Amygdala (tissue), 56 donors: ENCODE results near the gene GNAL.
"Not testable (repeated sequence)": the region's sequence is repeated elsewhere in the genome, so short reads cannot be mapped to it uniquely, and the experiment has no call there.

Source experiments
- DNase-seq, 56 donors: peaks; one replicate each; lab custom pipeline; 2025; lab: John Stamatoyannopoulos, UW

GNAL gene

DNA sequence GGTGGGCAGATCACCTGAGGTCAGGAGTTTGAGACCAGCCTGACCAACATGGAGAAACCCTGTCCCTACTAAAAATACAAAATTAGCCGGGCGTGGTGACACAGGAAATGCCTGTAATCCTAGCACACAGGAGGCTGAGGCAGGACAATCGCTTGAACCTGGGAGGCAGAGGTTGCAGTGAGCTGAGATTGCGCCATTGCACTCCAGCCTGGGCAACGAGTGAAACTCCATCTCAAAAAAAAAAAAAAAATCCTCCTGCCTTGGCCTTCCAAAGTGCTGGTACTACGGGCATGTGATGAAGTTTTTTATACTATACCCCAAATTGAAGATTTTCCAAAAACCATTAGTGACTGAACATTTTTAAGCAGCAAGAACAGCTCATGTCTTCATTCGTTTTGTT, 203.4 kb downstream of the GNAL start:
- DNase-seq: not testable (repeated sequence)

DNA sequence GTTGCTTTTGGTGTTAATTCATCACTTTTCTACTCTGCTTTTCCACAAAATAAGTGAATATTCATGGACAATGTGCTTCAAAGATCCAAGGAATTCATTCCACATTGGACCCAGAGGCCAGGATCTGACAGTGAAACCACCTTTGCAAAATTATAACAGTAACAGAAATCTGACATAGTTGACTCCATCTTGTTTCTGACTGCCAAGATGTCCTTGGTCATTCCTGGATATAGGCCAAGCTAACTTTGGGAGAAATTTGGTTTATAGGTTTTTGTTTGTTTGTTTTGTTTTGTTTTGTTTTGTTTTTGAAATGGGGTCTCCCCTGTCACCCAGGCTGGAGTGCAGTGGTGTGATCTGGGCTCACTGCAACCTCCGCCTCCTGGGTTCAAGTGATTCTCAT, 208.7 kb downstream of the GNAL start:
- no peak for DNase-seq

DNA sequence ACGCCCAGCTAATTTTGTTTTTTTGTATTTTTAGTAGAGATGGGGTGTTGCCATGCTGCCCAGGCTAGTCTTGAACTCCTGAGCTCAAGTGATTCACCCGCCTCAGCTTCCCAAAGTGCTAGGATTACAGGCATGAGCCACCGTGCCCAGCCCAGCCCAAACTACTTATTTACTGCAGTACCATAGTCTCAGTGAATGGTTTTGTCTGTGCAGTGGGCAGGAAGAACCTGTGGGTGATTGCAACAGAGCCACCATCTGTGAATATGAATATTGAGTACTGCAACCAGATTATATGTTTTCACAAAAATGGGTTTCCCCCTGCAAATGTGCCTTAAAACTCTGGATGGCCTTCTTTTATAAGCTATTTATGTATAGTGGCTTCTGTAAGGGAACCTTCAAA, 210.0 kb downstream of the GNAL start:
- peak in 1 of 56 donors; percentile 29 for DNase-seq

DNA sequence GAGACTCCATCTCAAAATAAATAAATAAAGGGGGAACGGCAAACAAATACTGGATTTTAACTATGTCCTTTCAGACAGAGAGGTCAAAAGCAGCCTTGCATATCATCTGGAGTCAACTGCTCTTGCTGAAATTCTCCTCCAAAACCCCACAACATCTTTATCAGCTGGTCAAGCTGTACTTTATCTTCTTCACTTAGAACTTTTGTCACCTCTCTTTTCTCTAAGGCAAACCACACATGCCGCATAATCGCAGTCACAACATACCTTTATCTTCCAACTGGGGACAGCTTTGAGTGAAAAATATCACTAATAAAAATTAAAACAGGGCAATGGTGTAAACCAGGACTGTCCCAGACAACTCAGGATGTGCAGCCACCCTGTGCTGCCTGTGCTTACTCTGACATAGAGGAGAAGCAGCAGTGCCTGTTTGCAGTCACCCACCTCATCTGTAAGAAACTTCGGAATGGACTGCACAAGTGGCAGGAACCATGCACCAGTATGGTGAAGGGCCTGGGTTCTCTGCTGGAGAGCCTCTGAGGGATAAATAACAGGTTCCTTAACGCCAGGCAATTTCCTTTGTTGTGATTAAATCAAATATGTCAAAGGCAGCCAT, 212.9 kb downstream of the GNAL start:
- DNase-seq: no peak

DNA sequence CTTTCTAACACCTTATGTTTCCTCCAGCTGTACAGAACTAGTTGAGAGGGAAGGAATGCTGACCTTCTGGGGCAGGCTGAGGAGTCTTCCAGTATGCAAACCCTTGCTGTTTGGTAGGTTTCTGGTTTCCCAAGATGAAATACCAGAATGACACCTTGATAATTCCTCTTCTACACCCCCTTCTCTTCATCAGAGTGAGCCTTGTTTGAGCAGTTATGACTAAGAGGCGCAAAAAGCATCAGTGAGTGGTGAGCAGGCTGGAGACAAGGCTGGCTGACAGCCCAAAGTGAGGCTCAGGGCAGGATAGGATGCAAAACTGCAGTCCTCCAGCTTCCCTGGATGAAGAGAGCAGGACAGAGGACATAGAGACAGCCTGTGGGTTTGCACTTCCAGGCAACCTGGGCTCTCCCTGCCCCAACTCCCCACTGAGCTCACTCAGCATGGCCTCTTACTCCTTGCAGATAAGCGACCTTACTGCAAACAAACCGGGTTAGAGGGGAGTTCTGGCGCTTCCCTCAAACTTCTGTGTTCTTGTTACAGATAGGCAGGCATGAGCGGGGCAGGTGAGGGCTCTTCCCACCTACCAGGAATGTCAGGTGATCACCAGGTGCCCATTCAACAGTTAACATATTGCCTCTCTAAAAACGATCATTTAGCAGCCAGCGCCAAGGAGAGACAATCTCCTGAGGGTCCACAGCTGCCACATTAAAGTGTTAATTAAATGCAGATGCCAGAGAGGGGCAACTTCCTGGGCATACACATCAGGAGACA, 213.6 kb downstream of the GNAL start:
- DNase-seq: peak in 4 of 56 donors; percentile 9 to 33 (median 20)

DNA sequence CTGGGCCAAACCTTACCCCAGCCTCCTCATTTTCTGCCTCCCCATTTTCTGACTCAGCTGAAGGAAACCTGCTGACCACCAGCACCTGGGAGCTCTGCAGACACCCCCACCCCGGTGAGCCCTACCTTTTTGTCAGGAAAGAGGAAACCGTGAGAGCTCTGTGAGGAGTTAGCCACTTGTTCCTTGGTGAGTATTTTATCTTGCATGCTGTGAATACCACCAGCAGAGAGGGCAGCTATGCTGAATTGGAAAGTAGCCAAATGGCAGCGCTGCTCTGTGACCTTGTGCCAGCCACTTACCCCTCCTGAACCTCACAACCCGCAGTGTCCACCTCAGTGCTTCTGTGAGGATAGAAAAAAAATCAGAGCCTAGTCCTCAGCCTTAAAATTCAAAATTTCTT, 216.5 kb downstream of the GNAL start:
- no peak for DNase-seq

DNA sequence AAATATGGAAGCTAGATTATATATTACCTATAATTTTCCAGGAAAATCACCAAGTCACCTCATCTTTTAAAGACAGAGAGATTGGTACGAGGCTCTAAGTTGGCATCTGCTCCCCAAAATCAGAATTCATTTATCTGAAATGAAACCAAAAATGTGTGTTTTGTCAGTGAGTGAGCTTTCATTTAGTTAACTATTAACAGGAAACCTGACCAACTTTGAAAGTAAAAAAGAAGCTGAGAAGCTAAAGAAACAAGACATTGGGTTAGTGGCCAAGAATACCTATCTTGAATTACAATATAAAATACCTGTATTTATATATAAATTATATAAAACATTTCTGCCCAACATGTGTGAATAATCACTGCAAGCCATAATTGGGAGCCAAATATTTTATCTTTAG, 217.1 kb downstream of the GNAL start:
- no peak for DNase-seq

DNA sequence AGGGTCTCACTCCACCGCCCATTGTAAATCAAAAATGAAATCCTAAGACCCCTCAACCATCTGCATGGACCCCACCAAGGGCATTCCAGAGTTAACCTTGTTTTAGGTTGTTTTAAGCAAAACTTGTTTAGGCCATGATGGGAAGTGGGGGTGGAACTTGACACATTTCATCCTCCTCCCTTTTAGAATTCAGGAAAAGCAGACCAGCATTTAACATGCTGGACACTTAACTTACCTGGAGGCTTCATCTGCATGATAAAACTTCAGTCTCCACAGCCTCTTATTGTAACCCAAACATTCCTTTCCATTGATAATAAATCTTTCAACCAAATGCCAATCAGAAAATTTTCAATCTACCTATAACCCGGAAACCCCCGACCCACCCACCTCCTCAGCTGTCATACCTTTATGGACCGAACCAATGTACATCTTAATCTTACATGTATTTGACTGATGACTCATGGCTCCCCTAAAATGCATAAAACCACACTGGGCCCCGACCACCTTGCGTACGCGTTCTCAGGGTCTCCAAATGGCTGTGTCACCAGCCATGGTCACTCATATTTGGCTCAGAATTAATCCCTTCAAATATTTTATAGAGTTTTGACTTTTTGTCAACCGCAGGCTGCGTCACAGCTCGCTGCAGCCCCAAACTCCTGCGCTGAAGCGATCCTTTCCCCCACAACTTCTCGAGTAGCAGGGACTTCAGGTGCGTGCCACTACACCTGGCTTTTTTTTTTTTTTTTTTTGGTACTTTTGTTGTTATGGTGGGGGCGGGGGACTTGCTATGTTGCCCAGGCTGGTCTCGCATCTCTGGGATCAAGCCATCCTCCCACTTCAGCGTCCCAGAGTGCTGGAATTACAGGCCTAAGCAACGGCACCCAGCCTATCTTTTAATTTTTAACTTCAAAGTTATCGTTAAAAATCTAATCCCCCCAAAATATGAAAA, 218.1 kb downstream of the GNAL start:
- DNase-seq: no peak

DNA sequence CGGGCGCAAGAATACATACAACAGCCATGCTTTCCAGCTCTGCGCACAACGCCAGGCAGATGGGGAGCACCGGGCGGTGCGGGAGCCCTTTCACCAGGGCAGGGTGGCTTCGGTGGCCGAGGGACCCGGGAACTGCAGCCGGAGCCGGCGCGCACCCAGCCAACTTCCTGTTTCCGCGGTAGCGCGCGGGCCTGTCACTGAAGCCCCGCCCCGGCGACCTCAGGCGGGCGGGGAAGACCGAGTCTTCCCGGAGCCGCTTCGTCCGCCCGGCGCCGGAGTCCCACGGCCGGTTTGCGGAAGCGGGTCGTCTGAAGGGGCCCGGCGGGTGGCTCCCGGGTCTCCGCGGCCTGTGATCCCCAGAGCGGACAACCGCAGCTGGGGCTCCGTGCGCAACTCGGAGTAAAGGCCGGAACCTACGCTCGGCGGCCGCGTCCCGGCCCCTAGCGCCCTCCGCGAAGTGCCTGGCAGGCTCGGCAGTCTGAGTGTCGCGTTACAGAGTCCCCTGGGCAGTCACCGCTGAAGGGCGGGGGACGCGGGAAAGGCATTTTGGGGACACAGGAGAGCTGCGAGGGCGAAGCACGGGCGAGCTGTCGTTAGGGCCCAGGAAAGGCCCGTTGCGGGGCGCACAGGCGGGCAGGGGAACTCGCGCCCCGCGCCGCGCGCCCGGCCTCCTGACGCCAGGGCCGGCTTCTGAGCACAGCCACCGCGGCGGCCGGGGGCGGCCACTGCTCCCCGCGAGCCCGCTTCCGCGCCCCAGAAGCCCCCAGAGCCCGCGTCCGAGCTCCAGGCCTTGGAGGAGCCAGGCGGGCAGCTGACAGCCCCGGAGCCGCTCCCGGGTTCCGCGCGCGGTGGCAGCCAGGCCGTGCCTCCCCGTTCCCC, 219.4 kb downstream of the GNAL start, which contains the start of gene MPPE1:
TSS of gene MPPE1 (minus strand) at position 136 of the 879 bp plus-strand sequence. CDS start 11,053 bp downstream, outside the sequence.
- DNase-seq: peak; percentile 5 to 91 (median 75)

DNA sequence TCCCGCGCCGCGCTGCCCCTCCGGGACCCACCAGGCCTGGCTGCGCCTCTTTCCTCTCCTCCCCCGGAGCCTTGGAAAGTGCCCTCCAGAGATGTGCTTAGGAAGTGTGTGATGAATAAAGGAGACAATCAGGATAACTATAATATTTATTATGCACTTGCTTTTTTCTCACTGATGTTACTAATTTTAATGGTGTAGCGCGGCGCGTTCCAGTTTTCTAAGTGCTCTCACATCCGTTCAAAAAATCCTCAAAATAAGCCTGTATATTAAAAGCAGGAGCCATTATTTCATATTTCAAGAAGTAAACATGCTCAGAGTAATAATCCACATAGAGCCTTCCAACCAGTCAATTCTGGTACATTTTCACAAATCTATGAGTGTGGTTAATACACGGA, 220.0 kb downstream of the GNAL start:
- no peak for DNase-seq

DNA sequence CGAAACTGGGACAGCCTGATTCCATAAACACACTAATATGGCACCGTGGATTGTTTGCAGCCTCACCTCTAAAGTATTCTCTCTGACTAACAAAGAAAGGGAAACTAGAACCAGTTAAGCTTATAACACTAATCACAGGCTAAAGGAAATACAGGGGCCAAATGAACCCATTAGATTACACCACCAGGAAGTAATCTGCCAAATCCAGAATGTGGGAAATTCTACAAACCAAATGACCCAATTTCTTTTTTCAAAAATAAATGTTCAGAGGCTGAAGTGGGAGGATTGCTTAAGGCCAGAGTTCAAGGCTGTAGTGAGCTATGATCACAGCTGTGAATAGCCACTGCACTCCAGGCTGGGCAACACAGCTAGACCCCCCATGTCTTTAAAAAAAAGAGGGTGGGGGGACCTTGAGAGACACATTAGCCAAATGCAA, 220.5 kb downstream of the GNAL start:
- no peak for DNase-seq

DNA sequence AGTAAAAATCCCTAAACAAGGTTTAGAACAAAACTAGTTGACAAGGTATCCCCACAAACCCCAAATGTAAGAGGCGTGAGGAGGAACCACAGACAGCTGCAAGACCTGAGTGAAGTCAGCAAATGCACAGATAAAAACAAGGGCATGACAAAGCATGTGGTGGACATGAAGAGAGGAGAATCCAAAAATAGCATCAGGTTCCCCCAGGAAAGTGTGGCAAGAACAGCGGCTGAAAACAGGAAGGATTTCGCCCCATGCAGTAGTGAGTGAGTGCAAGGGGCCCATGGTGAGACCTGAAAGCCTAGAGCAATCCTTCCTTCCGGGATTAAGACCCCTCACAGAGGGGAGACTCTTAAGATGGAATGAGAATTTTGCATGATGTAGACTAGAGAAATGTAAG, 227.8 kb downstream of the GNAL start:
- peak in 1 of 56 donors; percentile 11 for DNase-seq

DNA sequence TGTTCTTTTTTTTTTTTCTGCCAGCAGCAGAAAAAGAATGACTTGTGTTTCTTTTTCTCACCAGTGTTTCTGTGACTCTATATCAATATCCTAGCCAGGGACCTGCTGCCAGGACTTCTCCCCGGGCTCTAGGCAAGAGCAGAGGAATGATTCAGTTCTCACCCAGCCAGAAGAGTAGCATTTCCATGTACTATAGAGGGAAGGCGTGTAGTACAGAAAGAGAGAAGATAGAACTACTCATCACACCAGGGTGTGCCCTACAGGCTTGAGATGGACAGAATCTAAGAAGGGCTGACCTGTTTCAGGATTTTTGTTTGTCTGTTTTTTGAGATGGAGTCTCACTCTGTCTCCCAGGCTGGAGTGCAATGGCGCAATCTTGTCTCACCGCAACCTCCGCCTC, 230.5 kb downstream of the GNAL start:
- DNase-seq: not testable (repeated sequence)

DNA sequence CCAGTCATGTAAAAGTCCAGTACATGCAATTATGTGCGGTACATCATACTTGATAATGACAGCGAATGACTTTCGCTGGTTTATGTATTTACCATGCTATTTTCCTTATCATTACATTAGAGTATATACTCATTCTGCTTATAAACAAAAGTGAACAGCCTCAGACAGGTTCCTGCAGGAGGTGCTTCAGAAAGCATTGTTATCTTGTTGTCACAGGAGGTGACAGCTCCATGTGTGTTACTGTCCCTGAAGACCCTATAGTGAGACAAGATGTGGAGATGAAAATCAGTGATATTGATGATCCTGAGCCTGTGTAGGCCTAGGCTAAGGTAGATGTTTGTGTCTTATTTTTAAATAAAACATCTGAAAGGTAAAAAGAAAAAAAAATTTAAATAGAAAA, 234.4 kb downstream of the GNAL start:
- no peak for DNase-seq

DNA sequence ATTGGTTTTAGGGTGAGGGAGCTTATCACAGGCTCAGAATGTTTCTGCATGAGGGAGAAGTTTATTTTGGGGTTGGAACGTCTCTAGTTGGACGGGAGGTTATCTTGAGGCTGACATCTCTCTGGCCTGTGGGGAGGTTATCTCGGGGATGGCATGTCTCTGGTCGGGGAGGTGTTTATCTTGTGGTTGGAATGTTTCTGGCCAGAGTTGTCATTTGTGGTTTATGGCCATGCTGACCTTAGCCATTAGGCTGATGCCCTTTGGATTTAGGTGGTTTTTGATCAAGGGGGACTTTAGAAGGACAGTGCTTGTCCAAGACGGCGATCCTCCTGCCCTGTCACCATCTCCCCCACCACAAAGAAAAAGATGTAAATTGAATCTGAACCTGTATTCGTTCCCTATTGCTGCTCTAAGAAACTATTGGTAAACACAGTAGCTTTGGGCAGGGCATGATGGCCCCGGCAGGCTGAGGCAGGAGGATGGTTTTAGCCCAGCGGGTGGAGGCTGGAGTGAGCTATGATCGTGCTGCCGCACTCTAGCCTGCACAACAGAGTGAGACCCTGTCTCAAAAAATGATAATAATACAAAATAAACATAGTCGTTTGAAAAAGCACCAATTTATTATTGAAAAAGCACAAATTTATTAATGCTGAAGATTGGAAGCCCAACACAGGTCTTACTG, 236.9 kb downstream of the GNAL start:
- no peak for DNase-seq

DNA sequence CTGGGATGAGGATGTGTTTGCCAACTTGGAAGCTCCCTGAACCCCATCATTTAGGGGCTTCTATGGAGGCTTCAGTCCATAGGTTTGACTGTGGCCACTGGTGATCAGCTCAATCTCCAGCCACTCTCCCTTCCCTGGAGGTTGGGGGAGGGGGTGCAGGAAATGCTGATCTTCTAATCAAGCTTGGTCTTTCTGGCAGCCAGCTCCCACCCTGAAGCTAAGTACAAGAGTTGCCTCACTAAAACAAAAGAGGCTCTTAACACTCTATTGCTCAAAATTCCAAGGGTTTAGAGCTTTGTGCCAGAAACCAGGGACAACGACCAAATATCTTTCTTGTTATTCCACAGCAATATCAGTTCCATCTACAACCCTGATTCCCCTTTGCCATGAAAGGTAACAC, 238.4 kb downstream of the GNAL start:
- no peak for DNase-seq

DNA sequence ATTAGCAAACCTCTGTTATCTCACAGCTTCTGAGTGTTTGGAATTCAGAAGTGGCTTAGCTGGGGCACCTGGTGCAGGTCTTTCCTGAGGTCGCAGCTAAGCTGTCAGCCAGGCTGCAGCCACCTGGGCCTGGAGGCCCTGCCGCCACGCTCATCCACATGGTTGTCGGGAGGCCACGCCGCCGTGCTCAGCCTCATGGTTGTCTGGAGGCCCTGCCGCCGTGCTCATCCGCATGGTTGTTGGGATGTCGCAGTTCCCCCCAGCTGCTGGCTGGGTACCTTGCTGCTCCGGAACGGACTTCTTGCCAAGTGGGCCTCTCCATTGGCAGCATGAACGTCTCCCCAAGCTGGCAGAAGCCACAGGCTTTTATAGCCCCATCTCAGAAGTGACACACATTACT, 243.3 kb downstream of the GNAL start:
- DNase-seq: no peak
